ENCODE measurements around the gene PLXNA2.
A peak's percentile ranks its signal among the peaks of the same experiment; 100 is the strongest.

The PLXNA2 gene

DNA sequence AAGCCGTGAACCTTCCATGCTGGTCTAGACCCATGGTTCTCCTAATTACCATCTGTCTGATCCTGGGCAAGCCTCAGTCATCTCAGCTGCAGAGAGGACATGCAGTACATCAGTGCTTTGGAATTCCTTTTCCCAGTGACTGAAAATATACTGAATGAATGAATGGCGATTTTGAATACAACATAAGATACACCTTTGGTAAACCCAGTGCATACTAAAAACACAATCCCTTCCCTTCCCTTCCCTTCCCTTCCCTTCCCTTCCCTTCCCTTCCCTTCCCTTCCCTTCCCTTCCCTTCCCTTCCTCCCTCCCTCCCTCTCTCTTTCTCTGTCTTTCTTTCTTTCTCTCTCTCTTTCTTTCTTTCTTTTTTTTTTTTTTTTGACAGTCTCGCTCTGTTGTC, 21.3 kb upstream of the PLXNA2 start:
- DNase-seq: no peak

DNA sequence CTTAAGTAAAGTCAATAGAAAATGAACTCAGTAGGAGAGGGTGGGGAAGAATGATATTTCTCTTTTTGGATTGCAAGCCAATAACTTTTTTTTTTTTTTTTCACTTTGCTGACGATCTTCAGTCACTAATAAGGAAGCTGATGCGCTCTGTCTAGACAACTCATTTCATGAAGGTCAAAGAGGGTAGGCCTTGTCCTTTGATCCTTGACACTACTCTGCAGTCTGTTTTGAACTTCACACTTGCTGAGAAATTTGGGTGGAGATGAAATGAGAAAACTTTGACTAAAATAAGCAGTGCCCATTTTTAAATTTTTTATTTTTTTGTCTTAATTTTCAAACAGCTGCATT, 20.9 kb upstream of the PLXNA2 start:
- no peak for DNase-seq

DNA sequence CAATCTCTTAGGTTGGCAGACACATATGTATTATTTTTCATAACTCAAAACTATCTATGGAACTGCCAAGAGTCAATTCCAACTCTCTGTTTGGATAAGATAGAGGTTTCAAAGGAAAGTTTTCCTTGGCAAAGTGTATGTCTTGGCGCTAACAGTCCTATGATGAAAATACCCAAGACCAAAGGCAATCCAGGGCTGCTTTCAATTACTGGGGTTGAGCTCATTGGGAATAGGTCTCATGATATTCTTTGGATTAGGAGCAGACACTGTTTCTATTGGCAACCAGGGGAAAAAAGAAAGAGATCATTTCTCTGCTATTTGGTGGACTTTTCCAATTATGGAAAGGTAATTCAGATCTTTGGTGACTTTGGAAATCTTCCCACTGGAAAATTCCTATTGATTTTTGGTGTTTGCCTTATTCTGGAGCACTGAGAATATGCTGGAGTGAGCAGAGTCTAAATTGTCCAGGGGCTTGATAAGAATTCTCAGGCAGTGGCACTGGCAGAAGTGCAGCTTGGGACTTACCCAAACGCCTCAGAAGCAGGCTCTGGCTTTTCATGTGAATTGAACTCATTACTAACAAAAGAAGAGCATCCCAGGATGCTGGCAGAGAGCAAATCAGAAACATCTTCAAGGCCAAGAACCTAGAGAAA, 20.4 kb upstream of the PLXNA2 start:
- DNase-seq: no peak

DNA sequence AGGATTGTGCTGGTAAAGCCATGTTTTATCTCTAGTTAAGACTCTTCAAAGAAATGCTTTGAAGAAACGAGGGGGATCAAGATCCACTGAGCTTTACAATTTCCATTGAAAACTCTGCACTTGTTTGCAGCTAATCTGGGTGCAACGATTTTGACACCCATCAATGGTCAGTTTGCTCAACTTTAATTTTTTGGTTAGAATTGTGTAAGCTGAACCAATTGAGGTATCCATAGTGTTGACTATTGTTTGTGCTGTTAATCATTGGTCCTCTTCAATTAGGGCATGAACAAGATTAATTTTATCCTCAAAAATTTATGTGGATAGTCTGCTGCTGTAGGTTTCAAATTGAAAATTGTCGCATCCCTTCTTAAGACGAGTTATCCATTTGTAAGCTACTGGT, 17.7 kb upstream of the PLXNA2 start:
- no peak for DNase-seq

DNA sequence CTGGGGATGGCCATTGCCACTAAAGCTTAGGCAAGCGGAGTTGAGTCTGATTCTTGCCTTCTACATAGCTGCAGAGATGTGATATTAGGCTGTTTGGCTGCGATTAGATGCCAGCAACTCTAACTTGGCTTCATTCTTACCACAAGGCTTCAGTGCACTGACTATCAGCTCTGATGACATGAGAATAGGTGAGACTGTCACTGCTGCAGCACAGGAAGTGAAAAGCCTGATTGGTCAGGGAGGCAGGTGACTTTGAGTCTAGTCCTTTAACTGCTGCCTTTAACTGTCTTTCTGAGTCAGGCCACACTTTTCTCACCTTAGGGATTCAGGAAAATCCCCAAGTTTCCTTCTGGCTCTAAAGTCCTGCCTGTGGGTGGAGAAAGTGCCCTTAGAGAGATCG, 14.1 kb upstream of the PLXNA2 start:
- DNase-seq: no peak

DNA sequence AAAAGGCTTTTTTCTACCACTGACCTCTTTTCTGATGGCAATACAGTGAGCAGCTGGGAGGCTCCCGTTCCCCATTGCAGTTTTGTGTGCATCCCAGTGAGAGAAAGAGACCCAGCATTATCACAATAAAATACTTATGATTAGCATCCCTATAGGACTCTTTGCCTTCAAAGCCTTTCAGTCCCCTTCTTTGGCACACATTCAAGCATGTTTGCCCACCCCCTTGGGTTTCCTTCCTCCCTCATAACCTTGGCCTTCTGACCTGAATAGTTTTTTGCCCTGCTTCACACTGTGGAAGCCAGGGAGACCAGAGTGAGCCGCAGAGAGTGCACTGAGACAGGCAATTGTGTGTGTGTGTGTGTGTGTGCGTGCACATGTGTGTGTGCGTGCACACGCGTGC, 13.2 kb upstream of the PLXNA2 start:
- DNase-seq: no peak

DNA sequence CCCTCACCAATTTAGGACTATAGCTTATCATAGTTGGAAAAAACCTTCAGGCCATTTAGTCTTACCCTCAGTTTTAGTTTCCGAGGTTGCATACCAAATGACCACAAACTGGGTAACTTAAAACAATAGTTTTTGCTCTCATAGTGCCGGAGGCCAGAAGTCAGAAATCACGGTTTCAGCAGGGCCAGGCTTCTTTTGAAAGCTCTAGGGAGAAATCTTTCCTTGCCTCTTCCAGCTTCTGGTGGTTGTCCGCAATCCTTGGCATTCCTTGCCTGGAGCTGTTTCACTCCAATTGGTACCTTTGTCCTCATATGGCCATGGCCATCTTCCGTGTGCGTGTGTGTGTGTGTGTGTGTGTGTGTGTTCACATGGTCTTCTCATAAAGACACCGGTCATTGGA, 12.4 kb upstream of the PLXNA2 start:
- no peak for DNase-seq

DNA sequence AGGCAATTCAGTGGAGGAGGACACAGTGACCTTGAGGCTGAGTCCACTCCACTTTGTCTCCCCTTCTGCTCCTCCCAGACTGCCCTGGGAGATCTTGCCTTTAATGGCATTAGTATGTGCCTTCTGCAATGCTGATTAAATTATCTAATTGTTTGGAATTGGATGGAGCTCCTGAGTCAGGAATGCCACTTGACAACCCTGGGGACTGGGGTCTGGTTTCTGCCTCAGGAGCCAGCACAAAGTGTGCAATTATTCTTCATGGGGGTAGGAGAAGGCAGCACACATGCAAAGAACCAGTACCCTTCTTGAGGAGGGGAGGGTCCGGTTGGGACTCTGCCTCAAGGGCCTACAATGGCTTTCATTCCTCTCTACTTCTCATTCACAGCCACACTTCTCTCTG, 11.9 kb upstream of the PLXNA2 start:
- no peak for DNase-seq

DNA sequence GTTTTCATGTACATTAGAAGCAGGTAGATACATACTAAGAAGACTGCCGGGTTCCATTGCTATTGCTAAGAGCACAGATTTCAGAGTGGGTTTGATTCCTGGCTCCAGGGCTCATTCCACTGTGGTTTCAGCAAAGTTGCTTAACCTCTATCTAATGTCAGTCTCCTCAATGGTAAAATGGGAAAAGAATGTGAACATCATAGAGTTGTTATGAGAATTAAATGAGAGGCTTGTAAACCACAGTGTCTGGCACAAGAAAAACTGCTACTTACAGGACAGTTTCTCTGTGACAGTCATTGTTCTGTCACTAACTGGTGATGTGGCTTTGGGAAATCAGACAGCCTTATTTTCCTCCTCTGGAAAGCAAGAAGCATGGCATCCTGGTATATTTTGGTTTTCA, 10.7 kb upstream of the PLXNA2 start:
- DNase-seq: no peak

DNA sequence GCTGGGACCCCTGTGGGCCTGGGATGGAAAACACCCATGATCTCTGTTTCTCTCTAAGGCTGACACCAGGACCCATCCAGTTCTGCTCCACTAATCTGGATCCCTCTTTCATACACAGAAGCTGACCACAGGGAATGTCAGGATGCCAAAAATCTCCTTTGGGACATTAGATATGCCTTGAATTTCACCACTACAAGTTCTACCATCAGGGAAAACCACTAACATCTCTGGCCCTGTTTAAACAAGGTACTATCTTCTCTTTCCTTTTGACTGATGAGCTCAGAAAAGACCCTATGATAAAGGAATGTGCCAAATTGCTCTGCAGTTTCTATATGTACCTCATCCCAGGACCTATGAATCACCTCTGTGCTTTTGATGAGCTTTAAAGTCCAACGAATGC, 10.2 kb upstream of the PLXNA2 start:
- DNase-seq: no peak

DNA sequence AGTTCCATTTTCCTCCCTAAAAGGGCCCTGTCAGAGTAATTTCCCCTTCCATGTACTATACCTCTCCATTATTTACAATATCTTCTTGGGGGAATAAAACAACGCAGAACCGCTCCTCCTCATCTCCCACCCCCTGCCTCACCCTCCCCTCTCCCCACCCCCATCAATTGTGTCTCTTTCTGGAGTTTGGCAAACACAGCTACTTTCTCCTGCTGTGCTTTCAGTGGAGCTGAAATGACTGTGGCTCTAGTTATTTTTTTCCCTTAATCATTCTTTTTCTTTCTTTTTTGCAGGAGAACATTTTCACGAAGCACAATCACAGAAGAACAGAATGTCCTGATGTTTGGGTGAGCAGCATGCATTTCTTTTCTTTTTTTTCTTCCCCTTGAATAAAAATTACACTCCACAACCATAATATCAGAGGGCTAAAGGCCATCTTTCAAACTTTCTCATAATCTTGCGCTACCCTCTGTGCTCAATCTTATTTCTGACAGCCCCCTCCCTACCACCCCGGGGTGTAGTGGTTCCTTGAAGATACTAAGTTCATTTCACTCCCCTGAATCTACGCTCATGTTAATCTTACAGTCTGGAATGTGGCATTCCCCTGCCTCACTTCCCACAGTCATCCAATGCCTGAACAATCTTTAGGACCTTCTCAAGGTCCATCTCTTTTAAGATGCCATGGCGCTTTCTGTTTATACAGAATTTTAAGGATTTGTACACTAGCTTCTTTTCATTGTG, 8.8 kb upstream of the PLXNA2 start:
- no peak for DNase-seq

DNA sequence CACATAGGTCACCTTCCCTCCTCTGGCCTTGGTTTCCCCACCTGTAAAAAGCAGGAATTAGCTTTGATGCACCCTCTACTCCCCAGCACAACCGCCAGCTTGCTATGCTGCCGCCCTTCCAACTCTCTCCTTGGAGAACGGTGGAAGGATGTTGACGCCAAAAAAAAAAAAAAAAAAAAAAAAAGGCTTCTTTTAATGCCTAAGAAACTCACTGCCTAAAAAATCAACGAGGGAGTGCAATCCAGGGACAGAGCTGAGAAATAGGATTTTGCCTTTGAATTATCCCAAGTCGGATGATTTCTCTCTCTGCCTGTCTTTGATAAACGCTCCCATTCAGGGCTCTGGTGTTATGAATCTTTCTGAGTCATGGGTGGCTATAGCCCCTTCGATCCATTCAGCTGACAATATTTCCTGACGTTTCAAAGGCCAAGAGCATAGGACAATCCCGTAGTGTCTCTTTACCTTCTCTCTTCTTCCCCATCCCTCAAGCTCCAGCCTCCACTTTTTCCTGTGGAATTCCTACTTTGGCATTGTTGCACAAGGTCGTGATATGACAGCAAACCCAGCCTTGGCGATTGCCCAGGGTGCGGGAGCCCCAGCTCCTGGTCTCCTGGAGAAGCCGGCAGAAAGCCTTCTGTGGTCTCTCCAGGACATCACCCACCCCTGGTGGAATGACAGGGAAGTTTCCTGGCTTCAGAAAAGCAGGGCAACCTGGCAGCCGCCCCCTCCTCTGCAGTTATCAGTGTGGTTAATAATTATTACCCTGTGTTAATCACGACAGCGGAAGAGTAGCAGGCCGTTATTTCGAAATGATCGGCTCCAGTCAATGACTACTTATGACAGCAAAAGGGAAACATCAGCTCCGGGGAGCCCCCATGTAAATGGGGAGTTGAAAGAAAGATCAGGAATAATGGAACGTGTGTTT, 8.0 kb upstream of the PLXNA2 start:
- DNase-seq: no peak

DNA sequence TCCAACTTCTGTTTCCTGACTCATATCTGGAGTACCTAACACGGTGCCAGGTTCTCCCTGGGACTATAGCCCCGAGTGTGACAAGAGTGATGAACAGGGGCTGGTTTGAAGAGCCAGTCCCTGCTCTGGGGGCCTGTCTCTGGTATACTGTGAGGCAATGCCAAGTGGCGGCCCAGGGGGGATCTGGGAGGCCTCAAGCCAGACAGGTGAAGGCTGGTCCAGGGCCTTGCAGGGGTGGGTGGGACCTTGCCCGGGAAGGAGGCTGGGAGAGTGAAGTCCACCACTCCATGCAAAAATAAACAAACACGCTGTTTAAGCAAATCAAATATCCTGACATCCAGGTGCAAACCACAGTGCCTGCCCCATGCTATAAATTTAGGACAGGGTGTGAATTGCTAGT, 6.8 kb upstream of the PLXNA2 start:
- DNase-seq: no peak

DNA sequence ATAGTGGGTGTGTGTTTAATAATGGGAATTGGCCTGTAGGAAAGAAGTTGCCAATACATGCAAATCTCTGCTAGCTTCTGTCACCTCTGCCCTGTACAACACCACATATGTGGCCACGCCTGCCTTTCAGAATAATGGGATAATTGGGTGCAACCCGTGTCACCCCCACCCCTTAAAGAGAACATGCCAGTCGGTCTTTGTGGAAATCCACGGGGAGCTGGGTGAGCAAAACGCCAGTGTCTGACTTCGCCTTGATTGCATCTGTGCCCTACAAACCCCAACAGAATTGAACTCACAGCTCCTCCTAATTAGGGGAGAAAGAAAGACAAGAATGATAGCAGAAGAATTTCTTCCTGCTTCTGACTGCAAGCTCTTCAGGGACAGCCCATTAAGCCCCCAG, 6.4 kb upstream of the PLXNA2 start:
- DNase-seq: no peak

DNA sequence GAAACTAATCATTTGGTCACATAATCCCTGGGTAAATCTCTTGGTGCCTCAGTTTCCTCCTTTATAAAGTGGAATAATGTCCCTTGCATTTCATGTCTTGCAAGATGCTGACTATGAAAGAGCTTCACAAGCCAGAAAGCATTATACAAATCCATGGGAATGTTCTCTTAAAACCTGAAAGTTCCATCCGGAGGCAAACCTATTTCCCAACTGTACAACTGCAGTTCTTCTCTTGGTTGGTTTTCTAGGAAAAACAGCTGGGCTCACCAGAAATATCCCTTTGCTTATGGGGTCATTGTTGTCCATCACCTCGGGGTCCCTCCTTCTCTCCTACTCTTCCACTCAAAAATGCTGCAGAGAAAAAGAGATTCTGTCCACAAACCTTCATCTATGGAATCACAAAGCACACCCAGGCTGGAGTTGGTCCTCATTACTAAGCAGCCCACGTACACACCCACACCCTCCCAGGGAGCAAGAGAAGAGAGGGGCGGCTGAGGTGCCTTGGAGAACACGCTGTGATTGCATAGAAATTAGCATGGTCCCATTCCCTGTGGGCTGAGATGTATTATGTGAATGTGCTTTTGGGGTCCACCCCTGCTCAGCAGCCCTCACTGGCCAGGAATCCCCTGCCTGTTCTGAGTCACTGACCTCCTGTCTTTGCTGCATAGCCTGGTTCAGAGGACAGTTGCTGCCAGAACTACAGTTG, 5.0 kb upstream of the PLXNA2 start:
- DNase-seq: no peak

DNA sequence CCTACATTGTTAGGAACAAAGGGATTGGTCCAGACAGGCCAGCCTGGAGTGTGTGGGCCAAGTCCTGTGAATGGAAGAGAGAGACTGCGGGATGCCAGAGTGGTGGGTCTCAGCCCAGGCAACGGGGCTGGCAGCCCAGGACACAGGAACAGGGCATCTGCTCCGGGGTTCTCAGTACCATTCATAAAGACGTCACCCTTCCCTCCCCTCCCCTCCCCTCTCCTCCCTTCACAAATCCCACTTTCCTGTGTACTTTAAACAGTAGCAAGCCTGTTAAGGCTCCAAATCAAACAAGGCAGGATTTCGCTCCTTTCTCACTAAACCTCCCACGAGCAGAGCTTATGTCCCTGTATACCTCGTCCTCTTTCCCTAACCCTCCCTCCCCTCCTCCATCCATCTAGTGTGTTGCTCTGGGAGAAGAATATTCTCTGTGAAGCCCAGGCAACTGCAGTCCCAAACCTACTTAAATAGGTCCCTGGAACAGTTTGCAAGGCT, 4.2 kb upstream of the PLXNA2 start:
- DNase-seq: no peak

DNA sequence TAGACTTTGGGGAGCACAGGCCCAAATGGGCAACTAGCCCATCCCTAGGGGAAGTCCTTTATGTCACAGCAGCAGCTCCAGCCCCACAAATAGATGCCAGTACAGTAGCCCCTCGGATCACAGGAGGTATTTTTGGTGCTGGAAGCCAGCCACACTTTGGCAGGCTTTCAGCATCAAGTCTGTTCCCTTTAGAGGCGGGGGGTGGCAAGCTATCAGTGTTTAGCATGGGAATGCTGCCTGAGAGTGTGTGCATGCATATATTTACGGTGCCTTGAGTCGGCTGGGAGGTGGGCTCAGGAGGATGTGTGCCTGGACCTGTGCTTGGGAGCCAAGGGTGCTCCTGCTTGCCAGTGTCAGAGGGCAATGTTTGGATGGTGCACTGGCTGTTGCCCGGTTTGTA, 3.5 kb upstream of the PLXNA2 start:
- DNase-seq: no peak

DNA sequence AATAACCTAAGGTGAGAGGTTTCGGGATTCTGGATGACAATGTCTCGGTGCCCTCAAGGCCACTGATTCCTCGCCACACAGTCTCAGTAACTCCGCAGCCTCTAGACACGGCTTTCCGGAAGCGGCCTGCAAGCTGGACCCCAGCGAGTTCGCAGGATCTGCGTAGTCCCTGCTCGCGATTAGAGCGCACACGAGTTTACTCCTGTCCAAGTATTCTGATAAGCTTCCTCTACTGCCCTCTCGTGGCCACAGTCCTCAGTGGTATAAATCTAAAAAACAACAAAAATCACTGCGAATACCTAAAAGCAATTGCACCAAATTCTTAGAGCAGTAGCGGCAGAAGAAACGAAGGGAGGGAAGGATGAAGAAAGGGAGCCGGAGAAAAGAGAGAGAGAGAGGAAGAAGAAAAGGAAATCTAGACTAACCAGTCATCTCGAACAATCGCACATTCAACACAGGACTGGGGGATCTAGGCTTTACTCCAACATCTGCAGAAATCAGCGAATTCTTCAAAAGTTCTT, 1.1 kb upstream of the PLXNA2 start:
- peak; percentile 84 for DNase-seq

DNA sequence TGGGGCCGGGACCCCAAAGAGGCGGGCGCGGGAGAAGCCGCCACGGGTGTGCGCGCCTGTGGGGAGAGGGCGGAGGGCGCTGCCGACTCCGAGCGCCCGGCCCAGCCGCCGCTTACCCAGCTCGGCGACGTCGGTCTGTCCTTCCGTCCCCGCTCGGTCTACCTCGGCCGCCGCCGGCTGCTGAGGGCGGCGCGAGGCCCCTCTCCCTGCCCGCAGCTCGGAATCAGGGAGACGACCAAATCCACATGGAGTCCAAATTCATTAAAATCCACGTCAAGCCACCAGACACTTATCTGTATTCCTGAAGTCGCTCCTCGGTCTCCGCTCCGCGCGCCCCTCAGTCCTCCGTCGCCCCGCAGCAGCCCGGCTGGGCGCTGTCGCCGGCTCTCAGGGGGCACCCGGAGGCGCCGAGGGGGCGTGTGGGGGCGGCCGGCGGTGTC, 637 bp downstream of the PLXNA2 start:
- peak; percentile 51 for DNase-seq

DNA sequence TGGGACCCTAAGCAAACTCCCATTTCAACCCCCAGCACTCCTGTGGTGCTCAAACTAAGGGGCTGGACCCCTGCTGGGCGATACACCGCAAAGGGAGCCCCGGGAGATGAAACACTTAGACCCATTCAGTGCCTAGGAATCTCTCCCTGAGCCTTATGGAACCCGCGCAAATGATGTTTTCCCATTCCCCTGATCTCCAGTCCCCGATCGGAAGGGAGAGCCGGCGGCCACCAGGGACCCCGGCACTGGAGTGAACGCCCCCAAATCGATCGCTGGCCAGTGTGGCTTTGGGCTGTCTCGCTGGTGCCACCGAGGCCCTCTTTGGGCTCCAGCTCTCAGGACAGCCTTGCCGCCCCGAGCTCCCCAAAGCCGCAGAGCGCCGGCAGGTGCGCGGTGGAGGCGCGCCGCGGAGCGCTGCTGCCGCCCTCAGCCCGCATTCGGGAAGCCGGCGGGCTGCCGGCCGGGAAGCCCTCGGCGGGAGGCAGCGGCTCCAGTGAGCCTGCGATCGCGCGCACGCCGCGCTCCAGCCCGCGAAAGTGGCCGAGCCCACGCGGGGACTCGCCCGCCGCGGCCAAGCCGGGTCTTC, 1.1 kb downstream of the PLXNA2 start:
- DNase-seq: peak; percentile 37

DNA sequence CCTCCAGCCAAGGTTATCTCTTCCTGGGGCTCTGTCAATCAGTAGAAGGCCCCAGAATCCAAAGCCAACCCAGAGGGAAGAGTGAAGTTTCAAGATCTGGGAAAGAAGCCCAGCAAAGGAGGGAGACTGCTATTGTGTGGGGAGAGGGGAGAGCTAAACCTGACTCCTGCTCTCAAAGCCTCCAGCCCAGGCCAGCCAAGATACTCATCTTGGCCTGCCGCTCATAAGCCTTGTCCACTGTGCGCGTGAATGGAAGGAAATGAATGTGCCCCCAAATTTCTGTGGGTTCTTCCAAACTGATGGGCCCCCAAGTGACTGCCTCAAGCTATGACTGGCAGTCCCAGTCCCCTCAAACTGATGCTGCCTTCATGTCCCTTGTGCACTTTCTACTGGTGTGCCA, 2.0 kb downstream of the PLXNA2 start:
- DNase-seq: no peak

DNA sequence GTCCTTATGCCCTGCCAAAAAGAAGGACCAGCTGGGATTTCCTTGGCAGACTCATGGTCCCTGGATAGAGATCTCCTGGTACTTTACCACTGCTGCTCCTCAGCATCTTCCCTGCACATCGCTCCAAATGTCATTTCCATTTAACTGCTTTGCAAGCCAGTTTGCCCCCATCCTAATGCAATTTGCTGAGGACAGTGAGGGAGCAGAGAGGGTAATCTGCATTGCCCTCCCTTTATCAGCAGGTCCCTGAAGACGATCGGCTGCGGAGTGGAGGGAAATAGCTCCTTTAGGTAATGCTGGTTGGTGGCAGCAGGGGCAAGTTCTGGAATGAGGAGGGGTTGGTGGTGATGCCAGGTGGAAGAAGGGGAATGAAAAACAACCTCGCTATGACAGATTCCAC, 2.7 kb downstream of the PLXNA2 start:
- DNase-seq: no peak
